CD14-positive monocyte (primary cell): ENCODE results near the gene SORBS1. TPM values are rescaled to one million over a fixed set of nuclear protein-coding genes. Genes with fewer than 3 reads are reported as not detected.

Source experiments
- DNase-seq, 3 donors: peaks; one replicate each; pipeline ENCODE4 v3.0.0-alpha.2; 2011 to 2022
- H2AFZ ChIP-seq: 2 replicates; pipeline ENCODE4 v1.6.0; 2012; ENCODE audit warnings: mild to moderate bottlenecking, low read depth, low read length, inconsistent platforms; ENCODE audit not compliant: insufficient read depth, poor library complexity, severe bottlenecking
- H3K27ac ChIP-seq, 2 donors: 1 replicate in 1 of 2; 2 replicates in 1 of 2; pipeline ENCODE4 v1.5.1; 2012 to 2013; ENCODE audit warnings: low read length in 2 of 2, control low read depth in 1 of 2, inconsistent platforms in 1 of 2, low read depth in 1 of 2, mild to moderate bottlenecking in 1 of 2
- H3K27me3 ChIP-seq, 2 donors: one replicate each; pipeline versions ENCODE4 v1.6.0 to v1.6.1; 2011 to 2013; ENCODE audit warnings: low read length in 2 of 2; ENCODE audit not compliant: control insufficient read depth in 2 of 2, insufficient read depth in 2 of 2
- H3K36me3 ChIP-seq, 2 donors: replicated peaks in 1 of 2; 1 replicate in 1 of 2; 2 replicates in 1 of 2; pipeline versions ENCODE4 v1.5.1 to v1.6.1; 2012 to 2013; ENCODE audit warnings: low read length in 2 of 2, control low read depth in 1 of 2, inconsistent platforms in 1 of 2, mild to moderate bottlenecking in 1 of 2; ENCODE audit not compliant: insufficient read depth in 2 of 2, control insufficient read depth in 1 of 2
- H3K4me1 ChIP-seq, 2 donors: 1 replicate in 1 of 2; 2 replicates in 1 of 2; pipeline versions ENCODE4 v1.5.1 to v1.6.1; 2012 to 2013; ENCODE audit warnings: low read length in 2 of 2, control low read depth in 1 of 2, inconsistent platforms in 1 of 2, mild to moderate bottlenecking in 1 of 2, moderate library complexity in 1 of 2; ENCODE audit not compliant: insufficient read depth in 2 of 2, control insufficient read depth in 1 of 2
- H3K4me2 ChIP-seq: replicated peaks from 2 replicates; pipeline ENCODE3; 2012; ENCODE audit warnings: low read length, moderate library complexity, mild to moderate bottlenecking; ENCODE audit not compliant: poor library complexity, severe bottlenecking; ENCODE audit errors: extremely low read depth
- H3K4me3 ChIP-seq, 3 experiments: fragments of 200-600 bp in 1 of 3; sonication (generic) in 1 of 3; replicated peaks in 1 of 3; 1 replicate in 2 of 3; 2 replicates in 1 of 3; pipeline ENCODE4 v1.5.1; 2011 to 2013; ENCODE audit warnings: low read length in 3 of 3, mild to moderate bottlenecking in 3 of 3, control low read depth in 2 of 3, low read depth in 2 of 3, inconsistent platforms in 1 of 3, moderate library complexity in 1 of 3
- H3K79me2 ChIP-seq: 2 replicates; pipeline ENCODE4 v1.6.0; 2012; ENCODE audit warnings: mild to moderate bottlenecking, control low read depth, inconsistent platforms, low read length, moderate library complexity; ENCODE audit not compliant: insufficient read depth
- H3K9ac ChIP-seq: 2 replicates; pipeline ENCODE4 v1.6.0; 2017; ENCODE audit warnings: low read length, mild to moderate bottlenecking; ENCODE audit not compliant: insufficient read depth, poor library complexity, severe bottlenecking
- H3K9me3 ChIP-seq, 2 donors: replicated peaks in 1 of 2; 1 replicate in 1 of 2; 2 replicates in 1 of 2; pipeline versions ENCODE4 v1.5.1 to v1.6.1; 2012 to 2013; ENCODE audit warnings: low read length in 2 of 2, control low read depth in 1 of 2; ENCODE audit not compliant: control insufficient read depth in 1 of 2, insufficient read depth in 1 of 2
- H4K20me1 ChIP-seq: 2 replicates; pipeline ENCODE4 v1.6.0; 2012; ENCODE audit warnings: mild to moderate bottlenecking, low read length, control low read depth, moderate library complexity; ENCODE audit not compliant: insufficient read depth
- H3K27ac Mint-ChIP-seq, 7 donors: one replicate each; pipeline ENCODE4 v1.8.0; 2020; ENCODE audit warnings: mild to moderate bottlenecking in 7 of 7, mixed read lengths in 7 of 7, moderate library complexity in 6 of 7, inconsistent platforms in 2 of 7
- H3K27me3 Mint-ChIP-seq, 3 donors: one replicate each; pipeline ENCODE4 v1.8.0; 2021 to 2022; ENCODE audit warnings: low read depth in 3 of 3, mild to moderate bottlenecking in 3 of 3, mixed read lengths in 3 of 3, moderate library complexity in 3 of 3, inconsistent platforms in 1 of 3
- H3K36me3 Mint-ChIP-seq, 2 donors: one replicate each; pipeline ENCODE4 v1.8.0; 2020; ENCODE audit warnings: mixed read lengths in 2 of 2, inconsistent platforms in 1 of 2, mild to moderate bottlenecking in 1 of 2
- H3K4me1 Mint-ChIP-seq: one replicate; pipeline ENCODE4 v1.8.0; 2020; ENCODE audit warnings: mild to moderate bottlenecking, mixed read lengths
- H3K4me3 Mint-ChIP-seq, 2 donors: one replicate each; pipeline ENCODE4 v1.8.0; 2020; ENCODE audit warnings: mild to moderate bottlenecking in 2 of 2, mixed read lengths in 2 of 2, moderate library complexity in 1 of 2
- H3K9me3 Mint-ChIP-seq, 7 donors: one replicate each; pipeline ENCODE4 v1.8.0; 2020 to 2022; ENCODE audit warnings: mixed read lengths in 7 of 7, mild to moderate bottlenecking in 6 of 7, moderate library complexity in 6 of 7, inconsistent platforms in 2 of 7
- CTCF ChIP-seq: fragments of 200-600 bp; IDR thresholded peaks from one replicate; pipeline ENCODE4 v1.8.0; 2022; ENCODE audit warnings: antibody characterized with exemption, mild to moderate bottlenecking
- WGBS: methylation state at CpG from one replicate; pipeline ENCODE4 v1.1.5; 2013; ENCODE audit warnings: missing lambda C conversion rate; ENCODE audit not compliant: insufficient coverage; 5-methylcytosine and 5-hydroxymethylcytosine counted together
- intact Hi-C, 2 donors: fragments of 100-400 bp; cut with micrococcal nuclease; formaldehyde crosslinking; loops; one replicate each; pipeline versions ENCODE4 v1.15.0 to v1.15.1; 2023
- polyA plus RNA-seq, 3 donors: library from polyadenylated mRNA; depleted of rRNA in 1 of 3; unstranded in 2 of 3; stranded (reverse) in 1 of 3; fragments of 300-500 nt in 2 of 3; fragments of >200 nt in 1 of 3; fragmentation: Illumina TruSeq in 2 of 3; gene quantifications; 1 replicate in 2 of 3; 2 replicates in 1 of 3; pipeline ENCODE4 v1.2.3, GENCODE V29; 2012 to 2021

Gene SORBS1
- polyA plus RNA-seq, 3 donors = 0.08 to 0.15 TPM; not detected in 1

DNA sequence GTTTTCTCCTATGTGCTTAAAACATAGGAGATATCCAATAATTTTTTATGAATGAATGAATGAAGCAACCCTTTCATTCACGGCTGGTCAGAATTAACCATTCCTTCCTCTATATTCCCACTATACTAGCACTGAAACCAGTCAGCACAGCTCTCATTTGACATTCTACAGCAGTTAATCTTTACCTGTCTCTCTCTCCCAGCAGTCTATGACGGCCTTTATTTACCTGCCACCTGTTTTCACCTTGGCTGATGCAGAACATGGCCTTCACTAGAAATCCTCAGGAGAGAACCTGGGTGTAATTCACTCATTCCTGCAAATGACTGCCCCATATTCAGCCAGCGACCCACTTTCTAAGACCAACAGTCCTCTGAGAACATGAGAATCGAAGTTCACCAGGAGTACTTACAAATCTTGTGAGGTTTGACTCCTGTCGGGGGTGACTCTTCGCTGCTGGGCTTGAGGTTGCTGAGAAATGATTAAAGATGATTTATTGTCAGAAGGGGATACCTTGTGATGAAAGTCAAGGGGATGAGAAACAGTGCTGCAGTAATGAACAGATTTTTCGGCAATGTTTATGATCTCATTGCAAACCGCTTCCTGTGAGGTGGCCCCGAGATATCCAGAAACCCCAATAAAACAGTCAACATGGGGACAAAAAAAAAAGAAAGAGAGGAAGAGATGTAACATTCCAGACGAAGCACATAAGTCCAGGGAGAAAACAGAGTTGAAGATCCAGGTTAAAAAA lies 239.4 kb downstream of the SORBS1 start:
- peaks cover 0 to 8% (median 0%) of the 10 kb centered on the region in 3 donors for H3K27me3 Mint-ChIP-seq
- no peak overlapping the region for H3K9ac ChIP-seq
- no peaks in the 10 kb centered on the region for H3K79me2 ChIP-seq
- H3K4me3 Mint-ChIP-seq = no peak overlapping the region
- no peaks in the 10 kb centered on the region for H3K4me1 Mint-ChIP-seq
- H3K4me1 ChIP-seq = no peaks in the 10 kb centered on the region
- 76% methylated on average over 3 of the region's 10 CpGs for WGBS
- H3K36me3 ChIP-seq = no peaks in the 10 kb centered on the region
- no peaks in the 10 kb centered on the region for H3K36me3 Mint-ChIP-seq
- H3K9me3 ChIP-seq = no peaks in the 10 kb centered on the region
- H3K27me3 ChIP-seq = no peaks in the 10 kb centered on the region
- H2AFZ ChIP-seq = no peak overlapping the region
- H3K4me2 ChIP-seq = no peak overlapping the region
- peaks cover 0 to 3% (median 0%) of the 10 kb centered on the region in 7 donors for H3K9me3 Mint-ChIP-seq
- no peak overlapping the region for H3K27ac ChIP-seq
- no peak overlapping the region for H3K27ac Mint-ChIP-seq
- no peak for DNase-seq
- H3K4me3 ChIP-seq = no peak overlapping the region
- TF ChIP-seq CTCF = no peak
- no peaks in the 10 kb centered on the region for H4K20me1 ChIP-seq
- intact Hi-C loops = no loop called here

DNA sequence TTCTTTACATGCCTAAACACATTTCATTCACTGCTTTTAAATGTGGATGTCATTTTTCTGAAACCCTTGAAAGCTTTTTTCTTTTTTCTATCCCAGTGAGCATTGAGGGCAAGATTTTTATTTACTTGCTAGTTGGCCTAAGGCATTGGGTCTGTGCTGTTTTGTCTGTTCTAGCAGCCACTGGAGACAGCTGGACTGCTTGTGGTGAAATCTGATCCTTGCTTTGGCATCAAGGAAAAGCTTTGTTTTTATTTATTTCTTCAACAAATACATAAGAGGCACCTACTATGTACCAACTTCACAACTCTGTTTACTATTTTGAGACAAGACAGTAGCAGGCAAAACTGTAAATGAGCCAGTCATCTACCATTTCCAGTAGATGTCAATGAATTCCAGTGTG lies 241.9 kb downstream of the SORBS1 start:
- Histone ChIP-seq H4K20me1 (no peaks in the 10 kb centered on the region), H3K27ac (no peak overlapping the region), H3K9ac (no peak overlapping the region), H3K27me3 (no peaks in the 10 kb centered on the region), H2AFZ (no peak overlapping the region), H3K4me2 (no peak overlapping the region), H3K4me1 (no peaks in the 10 kb centered on the region), H3K4me3 (no peak overlapping the region), H3K9me3 (no peaks in the 10 kb centered on the region), H3K36me3 (no peaks in the 10 kb centered on the region), H3K79me2 (no peaks in the 10 kb centered on the region)
- no peaks in the 10 kb centered on the region for H3K4me1 Mint-ChIP-seq
- H3K27me3 Mint-ChIP-seq = peaks cover 0 to 8% (median 0%) of the 10 kb centered on the region in 3 donors
- DNase-seq = no peak
- no peaks in the 10 kb centered on the region for H3K36me3 Mint-ChIP-seq
- no peak for TF ChIP-seq CTCF
- no peak overlapping the region for H3K27ac Mint-ChIP-seq
- H3K9me3 Mint-ChIP-seq = peaks cover 0 to 3% (median 0%) of the 10 kb centered on the region in 7 donors
- H3K4me3 Mint-ChIP-seq = no peak overlapping the region
- intact Hi-C loops = no loop called here
